ENCODE results near the gene GOLT1A.

GOLT1A gene

DNA sequence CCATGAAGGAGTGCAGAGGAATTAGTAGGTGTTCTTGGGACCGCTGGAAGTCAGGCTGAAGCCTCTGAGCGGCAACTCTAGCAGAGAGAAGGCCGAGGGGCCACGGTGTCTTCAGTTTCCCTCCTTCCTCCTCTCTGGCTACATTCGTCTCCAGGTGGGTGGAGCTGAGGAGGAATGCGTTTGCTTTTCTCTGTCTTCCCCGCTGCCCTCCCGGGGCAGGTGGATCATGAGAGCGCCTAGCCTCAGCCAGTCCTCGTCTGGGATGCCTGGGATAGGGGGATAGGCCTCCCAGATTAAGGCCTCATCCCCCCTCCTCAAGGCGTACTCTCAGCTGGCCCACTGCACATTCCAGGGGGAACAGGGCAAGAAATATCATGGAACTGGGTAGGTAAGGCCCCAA, 7.5 kb upstream of the GOLT1A start:
- TF ChIP-seq CTCF (IDR thresholded peaks at IDR 0.05; ENCODE audit: control extremely low read depth, extremely low read depth, low read depth, missing control alignments): no peak

DNA sequence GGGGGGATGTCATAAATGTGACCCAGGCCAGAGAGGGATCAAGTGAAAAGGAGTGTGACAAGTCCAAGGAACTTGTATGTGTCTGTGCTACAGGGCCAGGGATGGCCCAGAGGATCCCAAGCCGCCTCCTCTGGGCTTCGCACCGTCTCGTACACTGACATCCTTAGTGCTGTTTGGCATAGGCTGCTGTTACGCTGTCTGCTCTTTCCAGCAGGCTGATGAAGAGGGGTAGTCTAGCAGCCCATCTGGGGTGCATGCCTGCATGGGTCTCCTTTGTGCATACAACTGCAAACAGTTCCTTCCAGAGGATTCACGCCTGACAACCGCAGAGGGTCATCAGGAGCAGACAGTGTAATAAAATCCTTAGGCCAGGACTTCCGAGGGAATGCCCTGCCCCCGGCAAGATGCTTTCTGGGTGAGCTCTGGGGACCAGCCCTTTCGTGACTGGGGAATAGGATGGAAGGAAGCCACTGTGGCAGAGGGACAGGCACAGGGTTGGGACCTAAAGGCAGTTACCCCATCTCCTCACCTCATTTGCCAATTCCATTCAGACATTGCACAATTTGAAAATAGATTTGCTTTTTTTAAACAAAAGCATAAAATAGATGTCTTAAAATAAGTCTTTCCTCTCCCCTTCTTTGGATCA, 6.3 kb upstream of the GOLT1A start:
- ChIA-PET POLR2A (no interaction called here), CTCF (interaction anchor here (1.4 to 1.7 kb wide), 2 partner anchors 13 to 14 kb away, joined by 3 to 4 read pairs; no protein-coding TSS in a partner anchor)
- no peak for TF ChIP-seq CTCF (IDR thresholded peaks at IDR 0.05; ENCODE audit: control extremely low read depth, extremely low read depth, low read depth, missing control alignments)
- DNase-seq (ENCODE audit: extremely low spot score): no peak

More for the DNA sequence above, 7.5 kb upstream of the GOLT1A start:
- ChIA-PET POLR2A (no interaction called here), CTCF (no interaction called here)
- DNase-seq (ENCODE audit: extremely low spot score): no peak

DNA sequence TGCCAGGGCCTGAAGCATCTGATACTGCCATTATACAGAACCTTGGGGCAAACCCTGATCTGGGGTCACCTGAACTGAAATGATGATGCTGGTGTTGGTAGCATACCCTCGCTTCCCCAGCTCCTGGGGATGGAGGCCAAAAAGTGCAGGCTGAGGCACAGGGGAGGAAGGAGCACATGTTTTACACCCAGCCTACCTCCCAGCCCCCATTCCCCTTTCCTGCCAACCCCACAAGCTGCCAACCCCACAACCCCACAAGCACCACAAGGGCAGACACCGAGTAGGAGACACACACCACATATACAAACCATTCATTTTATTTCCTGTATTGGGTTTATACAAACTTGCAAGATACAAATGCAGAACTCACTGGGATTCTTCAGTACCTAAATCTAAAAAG, 4.8 kb upstream of the GOLT1A start:
- POLR2A ChIA-PET: no interaction called here
- CTCF ChIA-PET: interaction anchor here (1.2 to 1.7 kb wide), 3 partner anchors 9 to 13 kb away, joined by 3 to 4 read pairs (median 3); no protein-coding TSS in a partner anchor
- TF ChIP-seq CTCF (IDR thresholded peaks at IDR 0.05; ENCODE audit: control extremely low read depth, extremely low read depth, low read depth, missing control alignments): no peak
- DNase-seq (ENCODE audit: extremely low spot score): no peak

- TF ChIP-seq CTCF (IDR thresholded peaks at IDR 0.05; ENCODE audit: control extremely low read depth, extremely low read depth, low read depth, missing control alignments): no peak
- no peak for DNase-seq (ENCODE audit: extremely low spot score)
- CTCF ChIA-PET: interaction anchor here (1.0 to 1.2 kb wide), 2 partner anchors 8 to 10 kb away, joined by 3 read pairs; no protein-coding TSS in a partner anchor
- POLR2A ChIA-PET: no interaction called here
These were observed 3.8 kb upstream of the GOLT1A start for GRCh38 chr1:204217648-204218000.

GRCh38 chr1:204216880-204217647, 3.3 kb upstream of the GOLT1A start:
- no peak for TF ChIP-seq CTCF (IDR thresholded peaks at IDR 0.05; ENCODE audit: control extremely low read depth, extremely low read depth, low read depth, missing control alignments)
- CTCF ChIA-PET: interaction anchor here (1.0 to 1.8 kb wide), 3 partner anchors 8 to 10 kb away, joined by 3 to 8 read pairs (median 3); no protein-coding TSS in a partner anchor
- POLR2A ChIA-PET: no interaction called here
- DNase-seq (ENCODE audit: extremely low spot score): no peak

DNA sequence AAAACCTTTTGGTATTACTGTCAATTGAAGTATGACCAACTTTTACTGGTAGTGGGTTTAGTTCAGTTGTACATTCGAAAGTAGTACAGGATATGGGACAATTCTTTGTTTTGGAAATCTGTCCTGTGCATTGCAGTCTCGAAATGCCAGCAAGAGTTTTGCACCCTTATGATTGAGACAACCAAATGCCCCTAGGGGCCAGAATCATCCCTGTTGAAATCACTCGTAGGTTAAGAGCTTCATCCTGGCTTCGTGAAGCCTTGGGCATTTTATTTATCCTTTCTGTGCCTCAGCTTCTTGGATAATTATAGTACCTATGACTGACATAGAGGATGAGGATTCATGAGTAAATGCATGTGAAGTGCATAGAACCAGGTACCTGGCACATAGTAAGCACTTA, 2.4 kb upstream of the GOLT1A start:
- TF ChIP-seq CTCF (IDR thresholded peaks at IDR 0.05; ENCODE audit: control extremely low read depth, extremely low read depth, low read depth, missing control alignments): no peak
- no peak for DNase-seq (ENCODE audit: extremely low spot score)
- ChIA-PET CTCF (interaction anchor here (0.7 to 1.8 kb wide), 3 partner anchors 9 to 147 kb away, joined by 3 to 8 read pairs (median 3); no protein-coding TSS in a partner anchor), POLR2A (no interaction called here)
